Daoy (cell line): Measurements from ENCODE around the gene CCDC186. TPM values are rescaled to one million over a fixed set of nuclear protein-coding genes. Genes with fewer than 3 reads are reported as not detected.

Source experiments
- total RNA-seq: library from RNA; depleted of rRNA; stranded (reverse); fragments of >200 nt; shearing (Covaris generic); gene quantifications from 2 replicates; pipeline ENCODE4 v1.2.3, GENCODE V29; 2014; rRNA removed

Gene CCDC186
- total RNA-seq, 1 experiment from 2014 or later = 8.4 TPM

Other genes starting within 250 kb of the CCDC186 start
- not detected in 2 replicates for gene ADRB1, start 130.3 kb downstream of the CCDC186 start, total RNA-seq
- gene TDRD1, start 5.2 kb upstream of the CCDC186 start, total RNA-seq = 0.06 TPM in 1 of 2 replicates, not detected in the other
- gene VWA2, start 65.1 kb upstream of the CCDC186 start, total RNA-seq = not detected in 2 replicates
- 10.9 and 17.1 TPM in 2 replicates for gene AFAP1L2, start 230.3 kb upstream of the CCDC186 start, total RNA-seq